HEK293 (cell line): ENCODE data around the gene SYNCRIP.
A peak's percentile ranks its signal among the peaks of the same experiment; 100 is the strongest.

Source experiments
- CTCF ChIA-PET: fragments of 350-600 bp; formaldehyde crosslinking; extraction: SDS; loops from one replicate; lab custom pipeline; 2021; ENCODE audit warnings: antibody characterized with exemption; lab: Yijun Ruan, JAX
- POLR2A ChIA-PET: fragments of 300-600 bp; formaldehyde crosslinking; extraction: SDS; loops from one replicate; lab custom pipeline; 2020; ENCODE audit warnings: antibody characterized with exemption, inconsistent platforms; lab: Yijun Ruan, JAX
- H3K27ac ChIP-seq: fragments of 200-500 bp; sonication (Bioruptor generic); 2 replicates; pipeline ENCODE4 v1.5.1; 2014; ENCODE audit warnings: low read depth, low read length, control low read depth, inconsistent platforms; ENCODE audit errors: extremely low read depth
- H3K36me3 ChIP-seq, 2 experiments: fragments of 200-500 bp in 1 of 2; sonication (Bioruptor generic) in 1 of 2; 1 replicate in 1 of 2; 2 replicates in 1 of 2; pipeline ENCODE4 v1.5.1; 2014 to 2017; ENCODE audit warnings: inconsistent platforms in 2 of 2, low read length in 2 of 2; ENCODE audit not compliant: control insufficient read depth in 2 of 2, insufficient read depth in 1 of 2
- H3K4me1 ChIP-seq: fragments of 200-500 bp; sonication (Bioruptor generic); 2 replicates; pipeline ENCODE4 v1.5.1; 2014; ENCODE audit warnings: mild to moderate bottlenecking, low read length, inconsistent platforms; ENCODE audit not compliant: control insufficient read depth, insufficient read depth
- H3K4me3 ChIP-seq: 2 replicates; pipeline ENCODE4 v1.5.1; 2011; ENCODE audit warnings: low read depth, mild to moderate bottlenecking, control low read depth, low read length, moderate library complexity
- H3K9me3 ChIP-seq: fragments of 200-500 bp; sonication (Bioruptor generic); 2 replicates; pipeline ENCODE4 v1.5.1; 2014; ENCODE audit warnings: low read depth, low read length, inconsistent platforms; ENCODE audit not compliant: control insufficient read depth, insufficient read depth
- CTCF ChIP-seq: fragments of 450-650 bp; formaldehyde crosslinking; IDR thresholded peaks from 2 replicates; pipeline ENCODE4 v1.5.1; 2016; ENCODE audit warnings: missing biosample characterization, missing genetic modification characterization
- HOXD13 ChIP-seq: sonication (generic); formaldehyde crosslinking; IDR thresholded peaks from 2 replicates; pipeline ENCODE4 v1.8.0; 2022; ENCODE audit warnings: missing genetic modification reagents, borderline replicate concordance
- IKZF3 ChIP-seq: fragments of 450-650 bp; IDR thresholded peaks from 2 replicates; pipeline ENCODE4 v1.5.0; 2018; ENCODE audit warnings: missing biosample characterization, mild to moderate bottlenecking, missing genetic modification characterization, moderate library complexity
- KLF10 ChIP-seq: fragments of 450-650 bp; IDR thresholded peaks from 2 replicates; pipeline ENCODE4 v1.5.1; 2018; ENCODE audit warnings: missing biosample characterization, mild to moderate bottlenecking, missing genetic modification characterization
- KLF16 ChIP-seq: fragments of 450-650 bp; formaldehyde crosslinking; IDR thresholded peaks from 2 replicates; pipeline ENCODE4 v1.5.1; 2017; ENCODE audit warnings: missing biosample characterization, missing genetic modification characterization
- OSR2 ChIP-seq: fragments of 450-650 bp; formaldehyde crosslinking; IDR thresholded peaks from 2 replicates; pipeline ENCODE4 v1.5.1; 2016; ENCODE audit warnings: missing biosample characterization, missing genetic modification characterization
- PRDM1 ChIP-seq: fragments of 450-650 bp; formaldehyde crosslinking; IDR thresholded peaks from 2 replicates; pipeline ENCODE4; 2016; ENCODE audit warnings: missing biosample characterization, missing genetic modification characterization
- PRDM2 ChIP-seq: fragments of 450-650 bp; formaldehyde crosslinking; IDR thresholded peaks from 2 replicates; pipeline ENCODE4 v1.5.1; 2016; ENCODE audit warnings: missing biosample characterization, missing genetic modification characterization, borderline replicate concordance
- SETDB1 ChIP-seq: IDR thresholded peaks from one replicate; pipeline ENCODE4 v1.6.1; 2017; ENCODE audit warnings: mild to moderate bottlenecking, low read length, moderate library complexity, mixed read lengths; ENCODE audit not compliant: insufficient read length
- TCF7L2 ChIP-seq: IDR thresholded peaks from 2 replicates; pipeline ENCODE4 v1.6.1; 2011; ENCODE audit warnings: low read depth, mild to moderate bottlenecking, inconsistent platforms, low read length, moderate library complexity, borderline replicate concordance
- YY1 ChIP-seq: fragments of 450-650 bp; formaldehyde crosslinking; IDR thresholded peaks from 2 replicates; pipeline ENCODE4 v1.5.1; 2018; ENCODE audit warnings: missing biosample characterization, missing genetic modification characterization
- ZBTB17 ChIP-seq: fragments of 450-650 bp; formaldehyde crosslinking; IDR thresholded peaks from 2 replicates; pipeline ENCODE4 v1.5.1; 2016; ENCODE audit warnings: missing biosample characterization, missing genetic modification characterization
- ZBTB48 ChIP-seq: fragments of 450-650 bp; formaldehyde crosslinking; IDR thresholded peaks from 2 replicates; pipeline ENCODE4 v1.5.1; 2016; ENCODE audit warnings: missing biosample characterization, missing genetic modification characterization
- ZNF114 ChIP-seq: fragments of 450-650 bp; formaldehyde crosslinking; IDR thresholded peaks from 2 replicates; pipeline ENCODE4 v1.5.0; 2017; ENCODE audit warnings: missing biosample characterization, missing genetic modification characterization
- ZNF169 ChIP-seq: fragments of 450-650 bp; formaldehyde crosslinking; IDR thresholded peaks from 2 replicates; pipeline ENCODE4 v1.5.1; 2016; ENCODE audit warnings: missing biosample characterization, missing genetic modification characterization
- ZNF175 ChIP-seq: fragments of 450-650 bp; formaldehyde crosslinking; IDR thresholded peaks from 2 replicates; pipeline ENCODE4 v1.5.1; 2016; ENCODE audit warnings: missing biosample characterization, missing genetic modification characterization
- ZNF184 ChIP-seq: fragments of 450-650 bp; IDR thresholded peaks from 2 replicates; pipeline ENCODE4 v1.5.1; 2018; ENCODE audit warnings: missing biosample characterization, mild to moderate bottlenecking, missing genetic modification characterization
- ZNF2 ChIP-seq: fragments of 450-650 bp; formaldehyde crosslinking; IDR thresholded peaks from 2 replicates; pipeline ENCODE4 v1.5.1; 2016; ENCODE audit warnings: missing biosample characterization, missing genetic modification characterization
- ZNF23 ChIP-seq: fragments of 450-650 bp; formaldehyde crosslinking; IDR thresholded peaks from 2 replicates; pipeline ENCODE4 v1.5.1; 2016; ENCODE audit warnings: missing biosample characterization, missing genetic modification characterization, borderline replicate concordance
- ZNF335 ChIP-seq: fragments of 450-650 bp; formaldehyde crosslinking; conservative IDR thresholded peaks from 2 replicates; pipeline ENCODE4 v1.5.1; 2016; ENCODE audit warnings: missing biosample characterization, missing genetic modification characterization
- ZNF350 ChIP-seq: fragments of 450-650 bp; formaldehyde crosslinking; IDR thresholded peaks from 2 replicates; pipeline ENCODE4 v1.5.0; 2017; ENCODE audit warnings: missing biosample characterization, mild to moderate bottlenecking, missing genetic modification characterization
- ZNF366 ChIP-seq: fragments of 450-650 bp; formaldehyde crosslinking; conservative IDR thresholded peaks from 2 replicates; pipeline ENCODE4 v1.5.1; 2016; ENCODE audit warnings: missing biosample characterization, missing genetic modification characterization
- ZNF555 ChIP-seq: fragments of 450-650 bp; formaldehyde crosslinking; conservative IDR thresholded peaks from 2 replicates; pipeline ENCODE4 v1.5.1; 2017; ENCODE audit warnings: missing biosample characterization, mild to moderate bottlenecking, missing genetic modification characterization, inconsistent platforms
- ZNF670 ChIP-seq: fragments of 450-650 bp; formaldehyde crosslinking; IDR thresholded peaks from 2 replicates; pipeline ENCODE4 v1.5.1; 2016; ENCODE audit warnings: missing biosample characterization, missing genetic modification characterization, low read depth
- ZNF747 ChIP-seq: fragments of 450-650 bp; formaldehyde crosslinking; IDR thresholded peaks from 2 replicates; pipeline ENCODE4 v1.5.1; 2016; ENCODE audit warnings: missing biosample characterization, missing genetic modification characterization
- ZNF76 ChIP-seq: fragments of 450-650 bp; formaldehyde crosslinking; IDR thresholded peaks from 2 replicates; pipeline ENCODE4; 2016; ENCODE audit warnings: low read depth, missing biosample characterization, missing genetic modification characterization, borderline replicate concordance
- ZNF843 ChIP-seq: fragments of 450-650 bp; formaldehyde crosslinking; IDR thresholded peaks from 2 replicates; pipeline ENCODE4 v1.5.1; 2016; ENCODE audit warnings: missing biosample characterization, missing genetic modification characterization
- ZSCAN16 ChIP-seq: fragments of 450-650 bp; formaldehyde crosslinking; IDR thresholded peaks from 2 replicates; pipeline ENCODE4 v1.5.1; 2016; ENCODE audit warnings: missing biosample characterization, missing genetic modification characterization
- ZSCAN30 ChIP-seq: fragments of 450-650 bp; IDR thresholded peaks from 2 replicates; pipeline ENCODE4 v1.5.1; 2018; ENCODE audit warnings: missing biosample characterization, mild to moderate bottlenecking, missing genetic modification characterization, moderate library complexity
- ZXDB ChIP-seq: fragments of 450-650 bp; formaldehyde crosslinking; IDR thresholded peaks from 2 replicates; pipeline ENCODE4 v1.5.1; 2016; ENCODE audit warnings: missing biosample characterization, missing genetic modification characterization

Gene SYNCRIP

GRCh38 chr6:85600713-85601313, 41.9 kb downstream of the SYNCRIP start (continued):
- TF ChIP-seq ZBTB17 (tag by site-specific recombination) (no peak; the same call in 1 of the 2 replicates), KLF16 (tag by site-specific recombination) (0 out of 2 replicates have a peak, but pooled peaks have one; percentile 22), OSR2 (tag by site-specific recombination) (no peak), ZNF747 (no peak), YY1 (tag by site-specific recombination) (no peak), ZNF114 (tag by site-specific recombination) (no peak), IKZF3 (tag by site-specific recombination) (peak; percentile 26; the same call in 1 of the 2 replicates), SETDB1 (no peak), ZNF366 (tag by site-specific recombination) (peak; percentile 70), ZSCAN16 (tag by site-specific recombination) (no peak), ZNF175 (tag by site-specific recombination) (no peak), ZNF843 (tag by site-specific recombination) (no peak), ZNF670 (tag by site-specific recombination) (no peak), CTCF (tag by site-specific recombination) (no peak), ZNF76 (tag by site-specific recombination) (no peak), ZNF350 (tag by site-specific recombination) (peak; percentile 92), ZNF23 (no peak)
- TF ChIP-seq, all 188 proteins: peak for 24

GRCh38 chr6:85594197-85594930, 48.3 kb downstream of the SYNCRIP start:
- Histone ChIP-seq H3K4me1 (no peaks in the 10 kb centered on the region), H3K36me3 (peaks cover 4 to 5% of the 10 kb centered on the region in 2 experiments; a peak in 2 of 3 replicates), H3K9me3 (no peaks in the 10 kb centered on the region), H3K4me3 (peak overlapping the region; percentile 91), H3K27ac (peak overlapping the region; percentile 74)
- ChIA-PET CTCF (interaction anchor here (1.2 kb wide), 1 partner anchor 16 kb away, joined by 3 read pairs; no protein-coding TSS in a partner anchor), POLR2A (interaction anchor here (0.7 to 6.9 kb wide), 4 partner anchors 49 to 145 kb away, joined by 3 to 83 read pairs (median 21); partner anchors contain the start of genes NT5E and SYNCRIP)
- peak; percentile 71 for TF ChIP-seq PRDM1
- peak; percentile 95 for TF ChIP-seq ZNF335 (tag by site-specific recombination)
- TF ChIP-seq ZSCAN16 (tag by site-specific recombination), result no peak
- TF ChIP-seq ZSCAN30 (tag by site-specific recombination), result no peak
- 0 out of 2 replicates have a peak, but pooled peaks have one; percentile 2 for TF ChIP-seq ZNF76 (tag by site-specific recombination)
- TF ChIP-seq ZNF747, result no peak
- no peak for TF ChIP-seq TCF7L2
- no peak for TF ChIP-seq ZNF184 (tag by site-specific recombination)
- TF ChIP-seq ZBTB48 (tag by site-specific recombination), result no peak
- TF ChIP-seq ZNF2 (tag by site-specific recombination), result peak; percentile 57
- TF ChIP-seq HOXD13 (CRISPR knock-in tag), result no peak
- no peak for TF ChIP-seq ZNF169 (tag by site-specific recombination)
- TF ChIP-seq KLF10, result peak; percentile 20; the same call in 1 of the 2 replicates
- no peak for TF ChIP-seq ZNF555 (tag by site-specific recombination)
- TF ChIP-seq PRDM2 (tag by site-specific recombination), result no peak
- TF ChIP-seq ZXDB (tag by site-specific recombination), result no peak; the same call in 1 of the 2 replicates
- no peak for TF ChIP-seq OSR2 (tag by site-specific recombination)
